Prostate gland (tissue), 2 donors: ENCODE data around the gene C2. TPM values are rescaled to one million over a fixed set of nuclear protein-coding genes. Genes with fewer than 3 reads are reported as not detected.
A peak's percentile ranks its signal among the peaks of the same experiment; 100 is the strongest.

Experiments
- DNase-seq: peaks from one replicate; pipeline ENCODE4 v3.0.0-alpha.2; 2019; ENCODE audit warnings: low spot score
- H3K27ac ChIP-seq, 2 donors: fragments of 200-600 bp; sonication (generic); 2 replicates each; pipeline ENCODE4 v1.5.1; 2017 to 2019
- H3K27me3 ChIP-seq: fragments of 200-600 bp; sonication (generic); replicated peaks from 2 replicates; pipeline ENCODE4 v1.5.1; 2019; ENCODE audit not compliant: insufficient read depth
- H3K36me3 ChIP-seq, 2 donors: fragments of 200-600 bp; sonication (generic); 1 replicate in 1 of 2; 2 replicates in 1 of 2; pipeline versions ENCODE4 v1.5.1 to v1.8.1; 2017 to 2019
- H3K4me1 ChIP-seq: fragments of 200-600 bp; sonication (generic); replicated peaks from 2 replicates; pipeline ENCODE4 v1.5.1; 2019
- H3K4me3 ChIP-seq, 2 donors: fragments of 200-600 bp; sonication (generic); 2 replicates each; pipeline ENCODE4 v1.5.1; 2017 to 2019
- H3K9me3 ChIP-seq: fragments of 200-600 bp; sonication (generic); 2 replicates; pipeline ENCODE4 v1.5.1; 2017
- POLR2A ChIP-seq: fragments of 450-650 bp; IDR thresholded peaks from one replicate; pipeline ENCODE4 v1.6.1; 2016; ENCODE audit warnings: antibody characterized with exemption, mild to moderate bottlenecking
- POLR2AphosphoS5 ChIP-seq: sonication (generic); formaldehyde crosslinking; IDR thresholded peaks from one replicate; pipeline ENCODE4 v1.6.1; 2017; ENCODE audit warnings: antibody characterized with exemption
- WGBS: methylation state at CpG from one replicate; pipeline ENCODE4 v1.1.5; 2018; 5-methylcytosine and 5-hydroxymethylcytosine counted together
- intact Hi-C: fragments of 100-400 bp; cut with DNase I; formaldehyde crosslinking; loops from one replicate; pipeline ENCODE4 v1.14.2; 2022
- total RNA-seq, 2 donors: library from RNA; depleted of rRNA; stranded (reverse); fragments of >200 nt; gene quantifications; one replicate each; pipeline ENCODE4 v1.1.0, GENCODE V29; 2016
- TF ChIP-seq, protein P1 (sequence below), 4 experiments: fragments of 200-600 bp in 2 of 4; fragments of 450-650 bp in 2 of 4; sonication (generic) in 2 of 4; IDR thresholded peaks; 1 replicate in 3 of 4; 2 replicates in 1 of 4; pipeline ENCODE4 v1.5.1; 2016 to 2019; ENCODE audit warnings: antibody characterized with exemption in 4 of 4, mild to moderate bottlenecking in 2 of 4, moderate library complexity in 2 of 4

C2 gene
- total RNA-seq: 10 to 100 TPM in 1 of 2 donors, 1 to 10 TPM in 1; 7.9 to 16.0 TPM

DNA sequence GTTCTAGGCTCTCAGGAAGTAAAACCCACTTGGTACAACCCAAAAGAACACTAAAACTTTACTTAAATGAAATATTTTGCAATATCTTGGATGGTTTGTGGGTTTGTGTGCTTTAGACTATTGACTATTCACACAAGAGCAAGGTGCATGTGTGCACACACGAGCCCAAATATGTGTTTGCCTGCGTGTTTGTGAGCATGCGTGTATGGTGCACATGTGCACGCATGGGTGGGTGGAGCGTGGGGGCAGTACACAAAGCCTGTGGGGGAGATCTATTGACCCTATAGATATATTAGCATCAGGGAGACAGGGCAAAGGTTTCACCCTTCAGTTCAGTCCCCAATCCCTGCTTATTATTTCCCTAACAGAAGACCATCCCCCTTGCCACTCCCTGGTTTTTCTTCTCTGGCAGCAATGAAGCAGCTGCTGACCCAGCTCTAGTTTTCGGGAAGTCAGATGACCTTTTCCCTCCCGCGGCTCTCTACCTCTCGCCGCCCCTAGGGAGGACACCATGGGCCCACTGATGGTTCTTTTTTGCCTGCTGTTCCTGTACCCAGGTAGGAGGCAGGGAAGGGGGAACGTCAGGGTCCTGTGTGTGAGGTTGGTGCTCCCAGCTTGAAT is at the start of gene C2:
Gene C2, plus strand, starts transcription at position 476 of the 621 bp plus-strand sequence. Its CDS starts 36 bp downstream, at position 512.
- Histone ChIP-seq H3K4me1 (no peaks in the 10 kb centered on the region), H3K27ac (no peak within 1 kb of the TSS), H3K4me3 (no peak within 1 kb of the TSS), H3K9me3 (no peaks in the 10 kb centered on the region), H3K27me3 (no peaks in the 10 kb centered on the region), H3K36me3 (no peaks in the 10 kb centered on the region)
- TF ChIP-seq, protein P1, sequence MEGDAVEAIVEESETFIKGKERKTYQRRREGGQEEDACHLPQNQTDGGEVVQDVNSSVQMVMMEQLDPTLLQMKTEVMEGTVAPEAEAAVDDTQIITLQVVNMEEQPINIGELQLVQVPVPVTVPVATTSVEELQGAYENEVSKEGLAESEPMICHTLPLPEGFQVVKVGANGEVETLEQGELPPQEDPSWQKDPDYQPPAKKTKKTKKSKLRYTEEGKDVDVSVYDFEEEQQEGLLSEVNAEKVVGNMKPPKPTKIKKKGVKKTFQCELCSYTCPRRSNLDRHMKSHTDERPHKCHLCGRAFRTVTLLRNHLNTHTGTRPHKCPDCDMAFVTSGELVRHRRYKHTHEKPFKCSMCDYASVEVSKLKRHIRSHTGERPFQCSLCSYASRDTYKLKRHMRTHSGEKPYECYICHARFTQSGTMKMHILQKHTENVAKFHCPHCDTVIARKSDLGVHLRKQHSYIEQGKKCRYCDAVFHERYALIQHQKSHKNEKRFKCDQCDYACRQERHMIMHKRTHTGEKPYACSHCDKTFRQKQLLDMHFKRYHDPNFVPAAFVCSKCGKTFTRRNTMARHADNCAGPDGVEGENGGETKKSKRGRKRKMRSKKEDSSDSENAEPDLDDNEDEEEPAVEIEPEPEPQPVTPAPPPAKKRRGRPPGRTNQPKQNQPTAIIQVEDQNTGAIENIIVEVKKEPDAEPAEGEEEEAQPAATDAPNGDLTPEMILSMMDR (IDR thresholded peaks at IDR 0.05): no peak
- TF ChIP-seq POLR2A (no peak), POLR2AphosphoS5 (no peak)
- 63% methylated on average over 11 of the region's 11 CpGs for WGBS
- intact Hi-C loops: no loop called here
- DNase-seq: no peak

DNA sequence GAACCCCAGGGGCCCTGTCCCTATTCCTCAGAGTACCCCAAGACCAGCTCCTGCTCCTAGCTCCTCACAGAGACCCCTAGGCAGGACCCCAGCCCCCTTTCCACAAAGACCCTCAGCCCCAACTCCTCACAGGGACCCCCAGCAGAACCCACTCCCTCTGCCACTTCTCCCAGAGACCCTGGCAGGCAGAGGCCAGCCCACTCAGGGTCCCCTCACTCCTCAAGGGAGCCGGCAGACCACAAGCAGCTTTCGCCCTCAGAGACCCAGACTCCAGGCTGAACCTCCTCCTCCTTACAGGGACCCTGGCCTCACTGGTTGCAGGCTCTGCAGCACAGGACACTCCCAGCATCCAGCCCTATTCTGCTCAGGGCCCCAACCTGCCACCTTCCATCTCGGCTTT is 49.3 kb upstream of the C2 start:
- Histone ChIP-seq H3K4me3 (peak overlapping the region; percentile 45 to 60), H3K27ac (peak overlapping the region; percentile 98), H3K36me3 (peaks cover 10 to 11% of the 10 kb centered on the region in 2 donors), H3K27me3 (no peaks in the 10 kb centered on the region), H3K4me1 (peaks cover 15% of the 10 kb centered on the region), H3K9me3 (no peaks in the 10 kb centered on the region)
- TF ChIP-seq POLR2AphosphoS5: no peak
- TF ChIP-seq POLR2A: no peak
- TF ChIP-seq, protein P1 (IDR thresholded peaks at IDR 0.05): no peak
- DNase-seq: no peak
- intact Hi-C loops: no loop called here
- WGBS: 76% methylated on average over 3 of the region's 3 CpGs

DNA sequence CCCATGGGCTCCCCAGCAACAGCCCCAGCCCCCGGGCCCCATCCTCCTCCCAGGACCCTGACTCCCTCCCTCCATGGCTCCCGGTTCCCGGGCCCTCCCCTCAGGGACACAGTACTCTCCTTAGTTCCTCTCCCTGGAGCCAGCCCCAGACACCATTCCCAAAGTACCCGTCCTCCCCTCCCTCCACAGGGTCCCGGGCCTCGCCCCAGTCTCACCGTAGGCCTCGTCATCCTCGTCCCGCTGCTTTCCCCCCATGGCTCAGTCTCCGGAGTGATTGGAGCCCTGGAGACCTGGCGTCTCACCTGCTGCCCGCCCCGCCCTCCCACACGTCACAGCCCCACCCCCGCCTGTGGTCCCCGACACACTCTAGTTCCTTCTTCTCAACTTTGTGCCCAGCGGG is 48.8 kb upstream of the C2 start, which contains the start of gene SLC44A4:
Gene SLC44A4, minus strand, starts transcription at position 272 of the 400 bp plus-strand sequence. Its CDS starts 17 bp downstream, at position 255.
- peak; percentile 70 for DNase-seq
- intact Hi-C loops: no loop called here
- Histone ChIP-seq H3K9me3 (no peaks in the 10 kb centered on the region), H3K27me3 (no peaks in the 10 kb centered on the region), H3K27ac (peak within 1 kb of the TSS; percentile 98), H3K4me1 (peaks cover 13% of the 10 kb centered on the region), H3K4me3 (peak within 1 kb of the TSS; percentile 45 to 60), H3K36me3 (peaks cover 12 to 16% of the 10 kb centered on the region in 2 donors)
- TF ChIP-seq, protein P1 (IDR thresholded peaks at IDR 0.05): no peak
- TF ChIP-seq POLR2AphosphoS5 (peak; percentile 77), POLR2A (peak; percentile 68)
- 23% methylated on average over 18 of the region's 18 CpGs for WGBS

DNA sequence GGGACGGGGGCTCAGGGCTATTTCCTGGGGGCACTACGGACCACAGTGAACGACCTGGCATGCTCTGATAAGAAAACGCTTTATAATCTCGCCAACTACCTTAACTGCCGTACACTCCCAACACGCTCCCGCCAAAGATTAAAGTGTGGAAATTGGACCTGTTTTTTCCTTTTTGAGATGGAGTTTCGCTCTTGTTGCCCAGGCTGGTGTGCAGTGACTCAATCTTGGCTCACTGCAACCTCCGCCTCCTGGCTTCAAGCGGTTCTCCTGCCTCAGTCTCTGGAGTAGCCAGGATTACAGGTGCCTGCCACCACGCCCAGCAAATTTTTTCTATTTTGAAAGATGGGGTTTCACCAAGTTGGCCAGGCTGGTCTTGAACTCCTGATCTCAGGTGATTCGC is 48.4 kb upstream of the C2 start:
- no peaks in the 10 kb centered on the region for H3K9me3 ChIP-seq
- no peak for DNase-seq
- H3K27me3 ChIP-seq: no peaks in the 10 kb centered on the region
- WGBS: 56% methylated on average over 13 of the region's 13 CpGs
- TF ChIP-seq, protein P1 (IDR thresholded peaks at IDR 0.05): no peak
- TF ChIP-seq POLR2AphosphoS5: peak; percentile 11
- peaks cover 8% of the 10 kb centered on the region for H3K4me1 ChIP-seq
- H3K27ac ChIP-seq: peak overlapping the region; percentile 98
- intact Hi-C loops: no loop called here
- peaks cover 12 to 17% of the 10 kb centered on the region in 2 donors for H3K36me3 ChIP-seq
- H3K4me3 ChIP-seq: peak overlapping the region; percentile 45 to 60

DNA sequence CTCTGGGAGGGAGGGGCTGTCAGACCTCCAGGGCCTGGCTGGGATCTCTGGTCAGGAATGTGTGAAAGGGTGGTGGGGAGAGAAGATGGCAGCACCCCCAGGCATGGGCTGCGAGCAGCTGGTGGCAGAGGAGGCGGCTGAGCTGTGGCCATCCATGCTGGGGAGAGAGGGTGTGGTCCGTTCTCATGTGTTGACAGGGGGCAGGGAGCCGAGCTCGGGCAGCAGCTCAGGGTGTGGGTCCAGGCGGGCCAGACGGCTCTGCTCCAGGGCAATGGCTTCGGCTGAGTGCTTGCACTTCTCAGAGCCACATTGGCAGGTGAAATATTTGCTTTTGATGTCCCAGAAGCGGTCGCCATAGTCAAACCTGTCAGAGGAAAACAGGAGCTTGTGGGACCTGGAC is 47.6 kb upstream of the C2 start:
- peak overlapping the region; percentile 98 for H3K27ac ChIP-seq
- no peak overlapping the region for H3K4me3 ChIP-seq
- TF ChIP-seq POLR2AphosphoS5 (no peak), POLR2A (no peak)
- TF ChIP-seq, protein P1 (IDR thresholded peaks at IDR 0.05): no peak
- no peaks in the 10 kb centered on the region for H3K9me3 ChIP-seq
- intact Hi-C loops: no loop called here
- 60% methylated on average over 10 of the region's 10 CpGs for WGBS
- DNase-seq: peak; percentile 81
- no peaks in the 10 kb centered on the region for H3K27me3 ChIP-seq
- H3K4me1 ChIP-seq: peaks cover 2% of the 10 kb centered on the region
- peaks cover 19 to 22% of the 10 kb centered on the region in 2 donors for H3K36me3 ChIP-seq
